ENCODE measurements around the gene NSD1.
"Not testable (repeated sequence)": the region's sequence is repeated elsewhere in the genome, so short reads cannot be mapped to it uniquely, and the experiment has no call there.

NSD1 gene

GRCh38 chr5:177123789-177124485 lies 9.6 kb upstream of the NSD1 start:
- DNase-seq: no peak

GRCh38 chr5:177124486-177124991 lies 9.0 kb upstream of the NSD1 start:
- DNase-seq: no peak

GRCh38 chr5:177126771-177127170 lies 6.8 kb upstream of the NSD1 start:
- no peak for DNase-seq

- peak in 2 of 56 donors; percentile 3 to 6 for DNase-seq
These were observed 5.0 kb upstream of the NSD1 start for GRCh38 chr5:177128551-177128981.

- DNase-seq: no peak
These were observed 3.2 kb upstream of the NSD1 start for GRCh38 chr5:177130211-177131018.

GRCh38 chr5:177131019-177131320 lies 2.6 kb upstream of the NSD1 start:
- no peak for DNase-seq

- DNase-seq: peak in 2 of 56 donors; percentile 46 to 52
These were observed 2.0 kb upstream of the NSD1 start for GRCh38 chr5:177131352-177132135.

GRCh38 chr5:177132136-177133095 lies 1.2 kb upstream of the NSD1 start:
- DNase-seq: peak in 43 of 56 donors; percentile 10 to 89 (median 64)

- DNase-seq: peak in 41 of 56 donors; percentile 8 to 84 (median 62)
These were observed 502 bp downstream of the NSD1 start for GRCh38 chr5:177133853-177134696.

- DNase-seq: peak in 1 of 56 donors; percentile 32
These were observed 1.2 kb downstream of the NSD1 start for GRCh38 chr5:177134697-177135225.

GRCh38 chr5:177140312-177140711 lies 6.7 kb downstream of the NSD1 start:
- DNase-seq: no peak

- DNase-seq: no peak
These were observed 7.9 kb downstream of the NSD1 start for GRCh38 chr5:177141496-177141895.

- DNase-seq: no peak
These were observed 8.6 kb downstream of the NSD1 start for GRCh38 chr5:177142098-177142611.

- DNase-seq: no peak
These were observed 9.2 kb downstream of the NSD1 start for GRCh38 chr5:177142778-177143177.

- DNase-seq: no peak
These were observed 13.5 kb downstream of the NSD1 start for GRCh38 chr5:177146891-177147638.

- DNase-seq: not testable (repeated sequence)
These were observed 16.5 kb downstream of the NSD1 start for GRCh38 chr5:177150061-177150460.

- DNase-seq: no peak
These were observed 20.6 kb downstream of the NSD1 start for GRCh38 chr5:177154003-177154643.

- DNase-seq: no peak
These were observed 28.8 kb downstream of the NSD1 start for GRCh38 chr5:177162379-177162778.
